NCI-H2196 treated with DMSO at 0.1 percent for 48 hours (cell line): Measurements from ENCODE around the gene DIABLO.
"Not testable (repeated sequence)": the region's sequence is repeated elsewhere in the genome, so short reads cannot be mapped to it uniquely, and the experiment has no call there.

Experiments used
- DNase-seq: peaks from one replicate; lab custom pipeline; 2025; ENCODE audit not compliant: unreplicated experiment; lab: John Stamatoyannopoulos, UW

The DIABLO gene

DNA sequence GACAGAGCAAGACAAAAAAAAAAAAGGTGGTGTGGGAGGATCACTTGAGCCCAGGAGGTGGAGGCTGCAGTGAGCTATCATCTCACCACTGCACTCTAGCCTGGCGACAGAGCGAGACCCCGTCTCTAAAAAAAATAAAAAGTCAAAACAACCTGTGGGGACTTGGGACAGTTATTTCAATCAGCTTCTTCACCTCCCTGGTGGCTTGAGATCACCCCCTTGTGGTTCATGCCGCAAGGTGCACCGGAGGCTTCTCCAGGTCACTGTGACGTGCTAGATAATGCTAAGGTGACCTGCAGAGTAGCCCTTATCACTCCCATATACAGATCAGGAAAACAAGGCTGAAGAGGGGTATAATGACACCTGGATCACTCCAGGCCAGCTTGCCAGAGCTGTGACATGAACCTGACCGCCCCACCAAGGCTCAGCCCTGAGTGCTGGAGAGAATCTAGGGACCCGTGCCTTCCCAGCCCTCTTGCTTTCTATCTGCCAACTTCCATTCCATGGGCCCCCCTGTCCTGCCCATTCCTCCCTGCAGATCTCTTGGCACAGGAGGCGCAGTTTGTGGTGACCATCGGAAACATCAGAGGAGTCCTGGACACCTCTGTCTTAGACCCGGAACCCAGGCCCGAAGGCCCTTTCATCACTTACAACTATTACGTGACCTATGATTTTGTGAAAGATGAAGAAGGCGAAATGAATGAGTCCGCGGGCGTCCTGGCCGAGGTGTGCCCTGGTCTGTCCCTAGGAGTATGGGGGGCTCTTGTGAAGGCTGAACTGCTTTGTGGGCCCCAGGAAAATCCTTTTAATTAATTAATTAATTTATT lies 34.8 kb downstream of the DIABLO start:
- DNase-seq = peak; percentile 22

DNA sequence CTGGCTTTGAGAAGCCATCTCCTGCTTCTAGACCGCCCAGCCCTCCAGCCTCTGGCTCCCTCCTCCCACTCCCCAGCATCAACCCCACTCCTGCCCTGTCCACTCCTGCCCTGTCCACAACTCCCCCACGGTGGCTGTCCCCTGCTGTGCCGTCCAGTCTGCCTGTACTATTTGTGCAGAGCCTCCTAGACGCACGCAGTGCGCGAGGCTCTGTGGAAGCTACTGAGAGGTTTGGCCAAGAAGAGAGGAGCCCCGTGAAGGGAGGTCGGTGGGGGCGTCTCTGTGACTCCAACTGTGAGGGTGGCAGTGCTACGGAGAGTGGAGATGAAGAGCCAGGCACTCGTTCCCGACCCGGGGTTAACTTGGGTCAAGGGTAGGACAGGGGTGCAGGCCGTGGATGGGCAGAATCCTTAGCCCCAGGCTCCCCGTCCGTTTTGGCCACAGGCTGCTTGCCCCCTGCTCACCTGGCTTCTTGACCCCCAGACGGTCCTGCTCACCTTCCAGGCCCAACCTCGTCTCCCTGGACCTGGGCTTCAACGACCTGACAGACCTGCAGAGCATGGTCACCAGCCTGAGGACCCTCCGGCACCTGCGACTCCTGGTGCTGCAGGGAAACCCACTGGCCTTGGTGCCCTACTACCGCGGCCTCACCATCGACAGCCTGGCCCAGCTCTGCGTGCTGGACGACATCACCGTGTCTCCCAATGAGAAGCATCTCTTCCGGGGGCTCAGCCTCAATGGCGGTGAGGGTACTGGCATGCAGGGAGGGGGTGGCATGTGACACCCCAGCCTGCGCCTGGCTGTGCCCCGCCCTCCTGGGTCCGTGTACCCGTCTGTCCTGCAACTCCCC lies 36.0 kb downstream of the DIABLO start:
- DNase-seq = no peak

DNA sequence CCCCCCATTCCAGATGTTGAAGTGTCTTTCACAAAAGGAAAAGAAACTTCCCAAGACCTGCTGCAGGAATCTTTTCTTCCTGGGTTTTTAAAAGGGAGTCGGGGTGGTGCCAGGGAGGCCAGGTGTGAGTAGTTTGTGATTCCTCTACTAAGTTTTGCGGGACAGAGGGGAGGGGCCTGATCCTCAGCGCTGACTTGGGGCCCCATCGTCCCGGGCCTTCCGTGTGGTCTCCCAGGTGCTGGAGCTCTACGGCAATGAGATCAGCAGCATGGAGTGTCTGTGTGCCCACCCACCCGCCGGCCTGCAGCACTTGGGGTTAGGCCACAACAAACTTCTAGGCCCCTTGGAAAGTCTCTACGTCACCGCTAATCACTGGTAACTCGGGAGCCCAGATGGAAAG lies 38.4 kb downstream of the DIABLO start:
- DNase-seq = no peak

- no peak for DNase-seq
Measured at GRCh38 chr12:122185494-122186082, 40.3 kb downstream of the DIABLO start.

DNA sequence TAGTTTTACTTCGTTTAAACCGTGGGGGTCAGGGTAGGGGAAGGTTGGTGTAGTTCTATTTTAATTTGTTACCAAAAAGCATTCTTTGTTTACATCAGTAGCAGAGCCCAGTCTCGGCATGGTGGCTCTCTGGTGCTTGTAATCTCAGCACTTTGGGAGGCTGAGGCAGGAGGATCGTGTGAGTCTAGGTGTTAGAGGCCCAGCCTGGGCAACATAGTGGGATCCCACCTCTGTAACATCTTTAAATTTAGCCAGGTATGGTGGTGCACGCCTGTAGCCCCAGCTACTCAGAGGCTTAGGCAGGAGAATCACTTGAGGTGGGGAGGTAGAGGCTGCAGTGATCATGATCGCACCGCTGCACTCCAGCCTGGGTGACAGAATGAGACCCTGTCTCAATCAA lies 40.8 kb downstream of the DIABLO start:
- no peak for DNase-seq

- no peak for DNase-seq
Measured at GRCh38 chr12:122184517-122184916, 41.3 kb downstream of the DIABLO start.

DNA sequence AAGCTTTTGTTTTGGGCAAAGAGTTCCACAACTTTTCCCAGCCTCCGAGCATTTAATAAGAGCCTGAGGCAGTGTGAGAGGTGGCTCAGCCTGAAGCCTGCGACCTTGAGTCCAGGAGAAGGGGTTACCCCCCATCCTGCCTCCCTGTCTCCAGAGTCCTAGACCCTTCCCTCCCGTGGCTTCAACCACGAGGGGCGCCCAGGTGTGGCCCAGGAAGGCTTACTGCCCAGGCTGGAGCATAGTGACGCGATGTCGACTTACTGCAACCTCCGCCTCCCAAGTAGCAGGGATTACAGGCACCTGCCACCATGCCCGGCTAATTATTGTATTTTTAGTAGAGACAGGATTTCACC lies 42.3 kb downstream of the DIABLO start:
- DNase-seq = no peak

- no peak for DNase-seq
Measured at GRCh38 chr12:122182887-122183587, 42.8 kb downstream of the DIABLO start, which contains the start of gene LRRC43. LRRC43 (plus strand) TSS chr12:122183123; CDS start chr12:122183145, 22 bp downstream.

DNA sequence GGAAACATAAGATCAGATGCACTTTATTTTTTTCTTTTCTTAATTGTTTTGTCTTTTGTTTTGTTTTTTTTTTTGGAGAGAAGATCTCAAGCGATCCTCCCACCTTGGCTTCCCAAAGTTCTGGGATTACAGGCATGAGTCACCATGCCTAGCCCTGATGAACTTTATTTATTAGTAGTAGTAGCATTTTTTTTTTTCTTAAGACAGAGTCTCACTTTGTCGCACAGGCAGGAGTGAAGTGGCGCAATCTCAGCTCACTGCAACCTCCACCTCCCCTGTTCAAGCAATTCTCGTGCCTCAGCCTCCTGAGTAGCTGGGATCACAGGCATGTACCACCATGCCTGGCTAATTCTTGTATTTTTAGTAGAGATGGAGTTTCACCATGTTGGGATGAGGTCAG lies 49.4 kb downstream of the DIABLO start:
- not testable (repeated sequence) for DNase-seq

DNA sequence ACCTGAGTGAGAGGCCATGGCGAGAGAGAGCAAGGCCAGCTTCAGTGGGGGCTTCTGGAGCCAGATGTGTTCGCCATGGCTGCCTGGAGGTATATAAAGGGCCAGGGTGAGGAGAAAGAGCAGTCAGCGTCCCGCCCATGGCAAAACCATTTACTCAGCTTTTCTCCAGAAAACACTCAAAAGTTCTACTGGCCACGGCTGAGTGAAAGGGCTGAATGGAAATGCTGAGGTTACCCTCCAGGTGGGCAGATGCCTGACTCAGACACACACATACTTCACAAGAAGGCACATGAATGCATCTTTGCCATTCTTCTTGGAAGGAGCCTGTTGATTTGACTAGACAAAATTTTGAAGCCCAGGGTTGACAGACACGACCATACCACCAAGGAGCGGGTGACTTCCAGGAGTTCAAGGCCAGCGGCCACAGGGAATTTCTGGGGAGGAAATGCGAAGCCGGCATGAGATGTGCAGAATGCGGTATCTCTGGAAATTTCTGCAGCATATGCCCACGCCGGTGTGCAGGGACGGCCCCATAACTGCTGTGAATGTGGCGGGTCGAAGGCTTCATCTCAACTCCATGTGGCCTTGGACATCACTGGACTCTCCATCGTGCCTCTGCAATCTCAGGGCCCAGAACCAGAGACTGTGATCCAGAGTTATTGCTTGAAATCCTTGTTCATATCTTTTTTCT lies 51.6 kb downstream of the DIABLO start, which contains the start of gene IL31:
IL31 (minus strand) TSS at position 67 of the 691 bp plus-strand sequence; CDS start at position 18, 49 bp downstream.
- no peak for DNase-seq

DNA sequence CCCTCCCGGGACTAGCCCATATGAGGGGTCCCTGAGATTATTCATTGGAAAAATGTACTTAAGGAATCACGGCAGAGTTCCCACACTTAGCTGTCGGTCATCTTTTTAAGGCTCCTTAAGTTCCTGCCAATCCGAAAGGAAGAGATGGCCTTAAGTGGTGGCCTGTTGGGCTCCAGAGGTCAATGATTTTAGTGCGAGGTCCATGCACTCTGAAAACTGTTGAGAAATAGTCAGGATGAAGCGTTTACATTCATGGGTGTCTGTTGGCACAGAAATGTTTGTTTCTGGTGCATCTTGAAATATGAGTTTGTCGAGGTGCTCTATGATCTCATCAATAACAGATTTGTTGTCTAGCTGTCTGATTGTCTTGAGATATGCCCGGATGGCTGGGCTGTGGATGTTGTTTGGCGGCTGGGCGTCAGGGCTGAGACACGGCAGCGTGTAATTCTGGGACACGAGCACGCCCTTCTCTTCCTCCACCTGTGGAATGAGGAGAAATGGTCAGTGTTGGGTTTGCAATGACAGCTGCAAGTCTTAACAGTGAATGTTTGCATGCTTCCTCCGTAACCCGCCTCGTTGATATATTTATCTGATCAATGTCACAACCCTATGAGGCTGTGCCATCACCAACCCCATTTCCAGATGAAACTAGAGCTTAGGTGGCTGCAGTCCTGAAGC lies 53.5 kb downstream of the DIABLO start:
- DNase-seq = no peak

DNA sequence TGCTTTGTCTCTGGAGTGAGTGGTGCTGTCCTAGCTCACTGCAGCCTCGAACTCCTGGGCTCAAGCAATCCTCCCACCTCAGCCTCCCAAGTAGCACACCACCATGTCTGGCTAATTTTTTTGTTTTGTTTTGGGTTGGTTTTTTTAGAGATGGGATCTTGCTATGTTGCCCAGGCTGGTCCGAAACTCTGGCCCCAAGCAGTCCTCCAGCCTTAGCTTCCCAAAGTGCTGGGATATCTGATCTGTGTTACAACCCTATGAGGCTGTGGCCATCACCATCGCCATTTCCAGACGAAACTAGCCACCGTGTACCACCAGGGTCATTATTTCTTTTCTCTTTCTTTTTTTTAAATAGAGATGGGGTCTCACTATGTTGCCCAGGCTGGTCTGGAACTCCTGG lies 54.5 kb downstream of the DIABLO start:
- DNase-seq = no peak

- DNase-seq = no peak
Measured at GRCh38 chr12:122168492-122168891, 57.4 kb downstream of the DIABLO start.

DNA sequence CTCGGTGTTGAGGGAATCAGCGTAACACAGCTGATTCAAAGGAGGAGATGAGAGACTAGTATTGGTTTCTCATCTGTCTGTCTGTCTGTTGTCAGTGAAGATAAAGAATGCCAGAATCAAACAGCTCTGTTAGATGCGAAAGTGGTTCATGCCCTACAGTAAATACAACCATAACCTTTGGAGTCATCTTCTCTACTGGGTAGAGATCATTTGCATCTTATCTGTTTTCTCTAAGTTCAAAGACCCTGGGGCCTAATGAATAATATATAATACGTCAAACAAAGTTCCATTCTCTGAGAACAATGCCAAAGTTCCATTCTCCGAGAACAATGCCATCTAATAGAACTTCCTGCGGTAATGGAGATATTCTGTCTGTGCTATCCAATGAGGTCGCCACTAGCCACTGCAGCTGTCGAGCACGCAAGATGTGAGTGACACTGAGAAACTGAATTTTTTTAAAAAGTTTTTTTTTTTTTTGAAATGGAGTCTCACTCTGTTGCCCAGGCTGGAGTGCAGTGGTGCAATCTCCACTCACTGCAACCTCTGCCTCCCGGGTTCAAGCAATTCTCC lies 58.4 kb downstream of the DIABLO start:
- DNase-seq = no peak

DNA sequence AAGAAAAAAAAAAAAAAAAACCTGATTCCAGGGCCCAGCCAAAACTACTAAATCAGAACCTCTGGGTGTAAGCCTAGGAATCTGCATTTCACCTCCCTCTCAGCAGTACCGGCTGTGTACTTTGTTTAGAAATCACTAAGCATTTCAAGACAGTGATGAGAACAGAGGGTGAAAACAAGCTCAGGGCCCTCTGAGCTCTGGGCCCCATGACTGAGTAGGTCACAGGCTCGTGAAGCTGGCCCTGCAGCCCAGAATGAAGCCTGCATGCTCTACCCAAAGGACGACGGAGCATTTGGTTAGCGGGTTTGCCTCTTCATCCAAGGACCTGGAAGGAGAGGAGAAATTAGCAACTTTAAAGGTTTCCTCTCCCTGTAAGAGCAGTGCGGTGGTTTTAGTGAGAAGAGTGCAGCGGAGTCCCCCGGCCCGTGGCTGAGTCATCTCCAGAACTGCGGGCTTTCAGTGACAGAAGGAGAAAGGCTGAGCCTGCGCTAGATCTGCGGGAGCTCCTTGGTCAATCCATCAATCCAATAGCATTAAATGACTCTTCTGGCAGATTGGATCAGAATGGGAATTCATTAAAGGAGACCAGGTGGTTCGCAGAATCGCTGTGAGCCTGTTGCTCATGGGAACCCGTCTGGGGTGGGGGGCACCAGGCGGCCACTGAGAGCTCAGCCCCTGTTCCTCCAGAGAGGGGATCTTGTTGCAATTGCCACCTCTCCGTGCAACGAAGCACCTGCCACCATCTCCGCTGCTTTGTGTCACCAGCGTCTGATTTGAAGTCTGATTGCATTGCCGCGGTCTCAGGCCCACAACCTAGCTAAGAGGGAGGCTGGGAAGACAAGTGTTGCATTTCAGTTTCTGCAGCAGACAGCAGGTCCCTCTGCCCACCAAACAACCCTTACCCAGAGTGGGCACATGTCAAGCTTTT lies 59.2 kb downstream of the DIABLO start:
- DNase-seq = no peak

DNA sequence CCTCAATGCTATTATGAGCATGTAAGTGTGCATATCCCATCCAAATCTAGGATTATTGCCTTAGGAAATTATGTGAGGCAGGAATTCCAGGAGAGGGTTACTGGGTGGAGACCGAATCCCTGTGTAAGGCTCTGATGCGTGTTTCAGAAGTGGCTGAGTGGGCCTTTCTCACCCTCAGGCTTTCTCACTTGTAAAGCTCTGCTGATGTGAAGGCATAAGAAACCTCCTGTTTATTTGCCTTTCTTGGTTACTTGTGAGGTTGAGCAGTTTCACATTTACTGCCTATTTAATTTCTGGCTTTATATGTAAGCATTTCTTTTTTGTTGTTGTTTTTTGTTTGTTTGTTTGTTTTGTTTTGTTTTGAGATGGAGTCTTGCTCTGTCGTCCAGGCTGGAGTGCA lies 62.9 kb downstream of the DIABLO start:
- no peak for DNase-seq

DNA sequence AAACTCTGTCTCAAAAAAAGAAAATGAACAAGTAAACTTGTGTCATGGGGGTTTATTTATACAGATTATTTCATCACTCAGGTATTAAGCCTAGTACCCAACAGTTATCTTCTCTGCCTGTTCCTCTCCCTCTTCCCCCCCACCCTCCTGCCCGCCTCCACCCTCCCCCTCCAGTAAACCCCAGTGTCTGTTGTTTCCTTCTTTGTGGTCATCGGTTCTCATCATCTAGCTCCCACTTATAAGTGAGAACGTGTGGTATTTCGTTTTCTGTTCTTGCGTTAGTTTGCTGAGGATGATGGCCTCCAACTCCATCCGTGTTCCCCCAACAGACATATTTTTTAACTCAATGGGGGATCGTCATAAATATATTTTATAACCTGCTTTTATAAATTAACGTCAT lies 64.2 kb downstream of the DIABLO start:
- no peak for DNase-seq

GRCh38 chr12:122160761-122161160 lies 65.1 kb downstream of the DIABLO start:
- DNase-seq = no peak
